HepG2 (cell line): ENCODE measurements around the gene TC2N. TPM values are rescaled to one million over a fixed set of nuclear protein-coding genes. Genes with fewer than 3 reads are reported as not detected.

Source experiments
- ATAC-seq: fragments of 200-7000 bp; cut with Tn5 transposase; 3 replicates; pipeline ENCODE4 v1.9.1; 2020; ENCODE audit warnings: mild to moderate bottlenecking, moderate library complexity
- BruUV-seq: library from RNA; stranded (reverse); fragments of 400-500 nt; replicated peaks from 2 replicates; lab custom pipeline; 2021; lab: Mats Ljungman, UMichigan
- CTCF ChIA-PET: fragments of 300-600 bp; formaldehyde crosslinking; extraction: SDS; loops from one replicate; lab custom pipeline; 2021; ENCODE audit warnings: low total read pairs, inconsistent platforms, low intra/inter-chr PET ratio; lab: Yijun Ruan, JAX
- POLR2A ChIA-PET: fragments of 350-600 bp; sonication (Branson Sonifier 250); formaldehyde crosslinking; loops from one replicate; lab custom pipeline; 2020; ENCODE audit warnings: antibody characterized with exemption, inconsistent platforms; lab: Yijun Ruan, JAX
- DNase-seq: peaks from one replicate; pipeline ENCODE4 v3.0.0-alpha.2; 2015; ENCODE audit warnings: low spot score
- FAIRE-seq: peaks from 3 replicates; lab custom pipeline; 2011; peaks lifted over from hg19 to GRCh38; lab: Jason Lieb, UNC
- H2AFZ ChIP-seq: one replicate; pipeline ENCODE4 v1.6.1; 2011; ENCODE audit warnings: low read length, inconsistent platforms
- H3K27ac ChIP-seq: fragments of 300-600 bp; 3 replicates; pipeline ENCODE4 v1.8.0; 2011; ENCODE audit warnings: mixed run types, mild to moderate bottlenecking, mixed read lengths, low read length, inconsistent platforms; ENCODE audit not compliant: insufficient read depth; ENCODE audit errors: extremely low read length
- H3K27me3 ChIP-seq, 2 experiments: fragments of 200-600 bp in 1 of 2; 2 replicates in 1 of 2; 3 replicates in 1 of 2; pipeline versions ENCODE4 v1.6.0 to v1.8.0; 2011; ENCODE audit warnings: low read length in 2 of 2, mild to moderate bottlenecking in 2 of 2, moderate library complexity in 2 of 2, inconsistent platforms in 1 of 2; ENCODE audit not compliant: insufficient read depth in 2 of 2, control insufficient read depth in 1 of 2
- H3K36me3 ChIP-seq, 2 experiments: fragments of 200-600 bp in 1 of 2; replicated peaks in 1 of 2; 2 replicates in 1 of 2; 3 replicates in 1 of 2; pipeline versions ENCODE4 v1.5.1 to v1.8.0; 2011; ENCODE audit warnings: low read length in 2 of 2, inconsistent platforms in 1 of 2; ENCODE audit not compliant: insufficient read depth in 2 of 2, control insufficient read depth in 1 of 2
- H3K4me1 ChIP-seq: 2 replicates; pipeline ENCODE4 v1.5.1; 2012; ENCODE audit warnings: low read length, inconsistent platforms; ENCODE audit not compliant: insufficient read depth
- H3K4me2 ChIP-seq: 2 replicates; pipeline ENCODE4 v1.6.0; 2011; ENCODE audit warnings: low read depth, low read length, inconsistent platforms
- H3K4me3 ChIP-seq, 3 experiments: fragments of 200-600 bp in 1 of 3; sonication (generic), shearing (Covaris generic) in 1 of 3; replicated peaks in 1 of 3; 2 replicates each; pipeline ENCODE4 v1.5.1; 2011 to 2016; ENCODE audit warnings: low read length in 3 of 3, inconsistent platforms in 2 of 3, low read depth in 2 of 3, mild to moderate bottlenecking in 2 of 3, control low read depth in 1 of 3, mixed read lengths in 1 of 3; ENCODE audit not compliant: insufficient read depth in 1 of 3
- H3K79me2 ChIP-seq: one replicate; pipeline ENCODE4 v1.6.1; 2011; ENCODE audit warnings: low read length, inconsistent platforms; ENCODE audit not compliant: insufficient read depth
- H3K9ac ChIP-seq: 2 replicates; pipeline ENCODE4 v1.6.0; 2011; ENCODE audit warnings: mild to moderate bottlenecking, low read depth, low read length, inconsistent platforms; ENCODE audit not compliant: insufficient read depth
- H3K9me3 ChIP-seq: 2 replicates; pipeline ENCODE4 v1.5.1; 2012; ENCODE audit warnings: mild to moderate bottlenecking, low read length
- H4K20me1 ChIP-seq: 2 replicates; pipeline ENCODE4 v1.6.0; 2011; ENCODE audit warnings: inconsistent platforms, mild to moderate bottlenecking, low read length, moderate library complexity; ENCODE audit not compliant: insufficient read depth
- AGO1 ChIP-seq: fragments of 200-400 bp; formaldehyde crosslinking; IDR thresholded peaks from 2 replicates; pipeline ENCODE4 v1.6.1; 2017; ENCODE audit warnings: mild to moderate bottlenecking, low read depth, low read length, moderate library complexity; ENCODE audit not compliant: poor library complexity, severe bottlenecking
- CEBPG ChIP-seq: IDR thresholded peaks from 2 replicates; pipeline ENCODE4 v1.6.1; 2016
- FOXA1 ChIP-seq, 2 experiments: fragments of 450-650 bp in 1 of 2; sonication (generic) in 1 of 2; formaldehyde crosslinking in 1 of 2; IDR thresholded peaks; 2 replicates each; pipeline versions ENCODE4 v1.4.0 to v1.6.1; 2016 to 2020; ENCODE audit warnings: missing genetic modification reagents in 1 of 2
- FOXA3 ChIP-seq: IDR thresholded peaks from 2 replicates; pipeline ENCODE4 v1.6.1; 2016; ENCODE audit warnings: missing genetic modification reagents, missing compliant biosample characterization
- GATAD2A ChIP-seq: IDR thresholded peaks from 2 replicates; pipeline ENCODE4 v1.6.1; 2016
- HHEX ChIP-seq: IDR thresholded peaks from 2 replicates; pipeline ENCODE4 v1.6.1; 2016; ENCODE audit warnings: control low read depth
- NKX3-1 ChIP-seq: sonication (generic); formaldehyde crosslinking; IDR thresholded peaks from 2 replicates; pipeline ENCODE4 v1.5.0; 2020; ENCODE audit warnings: missing genetic modification reagents
- NR2F2 ChIP-seq: IDR thresholded peaks from 2 replicates; pipeline ENCODE4 v1.6.1; 2012; ENCODE audit warnings: low read depth, inconsistent platforms, borderline replicate concordance
- NR2F6 ChIP-seq, 2 experiments: IDR thresholded peaks; 2 replicates each; pipeline ENCODE4 v1.6.1; 2016; ENCODE audit warnings: antibody characterized with exemption in 1 of 2, mild to moderate bottlenecking in 1 of 2
- PITX1 ChIP-seq: sonication (generic); formaldehyde crosslinking; IDR thresholded peaks from 2 replicates; pipeline ENCODE4 v1.5.1; 2020; ENCODE audit warnings: mild to moderate bottlenecking, missing genetic modification reagents
- TBX2 ChIP-seq: sonication (generic); formaldehyde crosslinking; IDR thresholded peaks from 2 replicates; pipeline ENCODE4 v1.5.0; 2020; ENCODE audit warnings: missing genetic modification reagents, mild to moderate bottlenecking, borderline replicate concordance
- TBX3 ChIP-seq: fragments of 450-650 bp; IDR thresholded peaks from 2 replicates; pipeline ENCODE4 v1.6.1; 2017; ENCODE audit warnings: antibody characterized with exemption, mild to moderate bottlenecking, inconsistent platforms, borderline replicate concordance
- TCF7 ChIP-seq: sonication (generic); IDR thresholded peaks from 2 replicates; pipeline ENCODE4 v1.6.1; 2016; ENCODE audit warnings: antibody characterized with exemption, low read depth
- XBP1 ChIP-seq: sonication (generic); formaldehyde crosslinking; IDR thresholded peaks from 2 replicates; pipeline ENCODE4 v1.5.0; 2020; ENCODE audit warnings: missing genetic modification reagents
- ZBTB34 ChIP-seq: sonication (generic); formaldehyde crosslinking; IDR thresholded peaks from 2 replicates; pipeline ENCODE4 v1.8.0; 2022; ENCODE audit warnings: mild to moderate bottlenecking, missing genetic modification reagents
- ZNF263 ChIP-seq: sonication (generic); formaldehyde crosslinking; IDR thresholded peaks from 2 replicates; pipeline ENCODE4 v1.4.0; 2020; ENCODE audit warnings: missing genetic modification reagents
- ZNF609 ChIP-seq: sonication (generic); formaldehyde crosslinking; IDR thresholded peaks from 2 replicates; pipeline ENCODE4 v1.4.0; 2020; ENCODE audit warnings: mild to moderate bottlenecking, missing genetic modification reagents, borderline replicate concordance
- ZNF776 ChIP-seq: sonication (generic); formaldehyde crosslinking; IDR thresholded peaks from 2 replicates; pipeline ENCODE4 v1.4.0; 2020; ENCODE audit warnings: mild to moderate bottlenecking, missing genetic modification reagents
- ZNF850 ChIP-seq: sonication (generic); formaldehyde crosslinking; conservative IDR thresholded peaks from 2 replicates; pipeline ENCODE4 v1.9.0; 2021; ENCODE audit warnings: mild to moderate bottlenecking, missing genetic modification reagents
- WGBS: methylation state at CpG from one replicate; pipeline ENCODE4 v1.1.6; 2017; ENCODE audit warnings: low lambda C conversion rate; 5-methylcytosine and 5-hydroxymethylcytosine counted together
- in situ Hi-C: cut with HindIII; loops from 2 replicates; pipeline ENCODE4 v1.10.0; 2017; ENCODE audit warnings: low pct_unique_long_range_greater_than_20kb; ENCODE audit not compliant: extremely low pct_ligation_motif_present
- intact Hi-C: fragments of 100-400 bp; cut with micrococcal nuclease; formaldehyde crosslinking; loops from one replicate; pipeline ENCODE4 v1.10.0; 2022; ENCODE audit not compliant: unreplicated experiment
- polyA plus RNA-seq, 8 experiments: library from polyadenylated mRNA; depleted of rRNA in 3 of 8; stranded (reverse) in 7 of 8; unstranded in 1 of 8; fragments of >200 nt; fragmentation: Illumina TruSeq in 4 of 8; extraction: Trizol in 4 of 8; gene quantifications; 2 replicates each; pipeline versions ENCODE4 v1.2.1 to v1.2.3, GENCODE V29; 2011 to 2016; ENCODE audit warnings: low read depth in 4 of 8, missing spikeins in 1 of 8, mixed read lengths in 1 of 8; ENCODE audit not compliant: insufficient read depth in 1 of 8
- total RNA-seq, 5 experiments: library from RNA; depleted of rRNA; stranded (reverse); fragments of >200 nt; fragmentation: Illumina TruSeq; extraction: Trizol; gene quantifications; 2 replicates each; pipeline ENCODE4 v1.2.3, GENCODE V29; 2016; ENCODE audit warnings: low read depth in 1 of 5

Gene TC2N
- total and polyA plus RNA-seq, 2 of the 13 experiments (the other 11 are each of a cell fraction or from before 2014, with no cell fraction given) = 0.03 TPM; not detected in 1

- no peak overlapping the region for H3K9ac ChIP-seq
- no peak overlapping the region for H2AFZ ChIP-seq
- BruUV-seq = no TSS peak
- 0 out of 5 replicates have a peak, but pooled peaks cover 0 to 2% of the 10 kb centered on the region in 2 experiments for H3K27me3 ChIP-seq
- WGBS = under 1% methylated on average over 9 of the region's 9 CpGs
- no peaks in the 10 kb centered on the region for H4K20me1 ChIP-seq
- H3K4me3 ChIP-seq = no peak overlapping the region
- no peaks in the 10 kb centered on the region for H3K9me3 ChIP-seq
- intact Hi-C loops (no loop called here), in situ Hi-C loops (no loop called here)
- no peaks in the 10 kb centered on the region for H3K36me3 ChIP-seq
- H3K27ac ChIP-seq = no peak overlapping the region
- ChIA-PET CTCF (no interaction called here), POLR2A (no interaction called here)
- peaks cover 21% of the 10 kb centered on the region for H3K4me1 ChIP-seq
- ATAC-seq (peak; percentile 70), FAIRE-seq (peak; percentile 12), DNase-seq (peak; percentile 32)
- peak overlapping the region; percentile 34 for H3K4me2 ChIP-seq
- H3K79me2 ChIP-seq = no peaks in the 10 kb centered on the region
- peak; percentile 35; the same call in 1 of the 2 replicates for TF ChIP-seq TCF7
- peak; percentile 80; the same call in 1 of the 2 replicates for TF ChIP-seq NR2F2
- TF ChIP-seq AGO1 = no peak
- TF ChIP-seq PITX1 (CRISPR knock-in tag) = peak; percentile 99
- peak; percentile 65; the same call in 1 of the 2 replicates for TF ChIP-seq ZNF263
- no peak for TF ChIP-seq XBP1 (CRISPR knock-in tag)
- TF ChIP-seq ZNF609 (CRISPR knock-in tag) = peak; percentile 51; the same call in 1 of the 2 replicates
- TF ChIP-seq FOXA1 (IDR thresholded peaks at IDR 0.05) = no peak
- TF ChIP-seq FOXA1 (CRISPR knock-in tag; IDR thresholded peaks at IDR 0.05) = peak; percentile 62; the same call in 1 of the 2 replicates
- peak; percentile 78 for TF ChIP-seq NR2F6 (IDR thresholded peaks at IDR 0.05)
- no peak for TF ChIP-seq NR2F6 (CRISPR knock-in tag; IDR thresholded peaks at IDR 0.05)
- TF ChIP-seq FOXA3 (CRISPR knock-in tag) = peak; percentile 40; the same call in 1 of the 2 replicates
- peak; percentile 67; the same call in 1 of the 2 replicates for TF ChIP-seq HHEX (CRISPR knock-in tag)
- TF ChIP-seq TBX2 (CRISPR knock-in tag) = peak; percentile 77
- peak; percentile 81; the same call in 1 of the 2 replicates for TF ChIP-seq NKX3-1 (CRISPR knock-in tag)
- no peak for TF ChIP-seq ZNF850
- 0 out of 2 replicates have a peak, but pooled peaks have one; percentile 40 for TF ChIP-seq ZBTB34 (CRISPR knock-in tag)
- peak; percentile 30; the same call in 1 of the 2 replicates for TF ChIP-seq TBX3
- TF ChIP-seq GATAD2A (CRISPR knock-in tag) = 0 out of 2 replicates have a peak, but pooled peaks have one; percentile 14
- peak; percentile 28; the same call in 1 of the 2 replicates for TF ChIP-seq CEBPG
- no peak for TF ChIP-seq ZNF776
Measured at GRCh38 chr14:91875525-91876286, 8.4 kb upstream of the TC2N start.
